Parathyroid adenoma (tissue), 2 donors: Measurements from ENCODE around the gene CCDC18.

Source experiments
- H2AFZ ChIP-seq: fragments of 300-600 bp; sonication (generic); one replicate; pipeline ENCODE4 v1.7.0; 2017; ENCODE audit warnings: antibody characterized with exemption, mild to moderate bottlenecking
- H3K27ac ChIP-seq: fragments of 300-600 bp; sonication (generic); one replicate; pipeline ENCODE4 v1.7.0; 2017
- H3K27me3 ChIP-seq: fragments of 300-600 bp; sonication (generic); one replicate; pipeline ENCODE4 v1.7.0; 2017; ENCODE audit warnings: low read length; ENCODE audit not compliant: control insufficient read depth, insufficient read depth
- H3K36me3 ChIP-seq: fragments of 300-600 bp; sonication (generic); one replicate; pipeline ENCODE4 v1.7.0; 2017; ENCODE audit warnings: low read length; ENCODE audit not compliant: control insufficient read depth, insufficient read depth
- H3K4me1 ChIP-seq: fragments of 300-600 bp; sonication (generic); one replicate; pipeline ENCODE4 v1.7.0; 2017; ENCODE audit warnings: control low read depth
- H3K4me2 ChIP-seq: fragments of 300-600 bp; sonication (generic); one replicate; pipeline ENCODE4 v1.7.0; 2017; ENCODE audit warnings: low read length
- H3K4me3 ChIP-seq: fragments of 300-600 bp; sonication (generic); one replicate; pipeline ENCODE4 v1.7.0; 2017; ENCODE audit warnings: low read depth, low read length
- H3K79me2 ChIP-seq: fragments of 300-600 bp; sonication (generic); one replicate; pipeline ENCODE4 v1.7.0; 2017; ENCODE audit warnings: control low read depth
- H3K9ac ChIP-seq: fragments of 300-600 bp; sonication (generic); one replicate; pipeline ENCODE4 v1.7.0; 2017; ENCODE audit warnings: mild to moderate bottlenecking
- H3K9me3 ChIP-seq: fragments of 300-600 bp; sonication (generic); one replicate; pipeline ENCODE4 v1.7.0; 2017; ENCODE audit warnings: low read length; ENCODE audit not compliant: control insufficient read depth
- CTCF ChIP-seq: fragments of 300-600 bp; sonication (generic); IDR thresholded peaks from one replicate; pipeline ENCODE4 v1.7.0; 2017; ENCODE audit warnings: antibody characterized with exemption, mild to moderate bottlenecking
- donor health status: primary hyperparathyroidism.

The CCDC18 gene

GRCh38 chr1:93196591-93196990, 16.1 kb downstream of the CCDC18 start:
- Histone ChIP-seq H3K27me3 (no peaks in the 10 kb centered on the region), H3K79me2 (no peaks in the 10 kb centered on the region), H3K9me3 (no peaks in the 10 kb centered on the region), H3K36me3 (no peaks in the 10 kb centered on the region), H3K27ac (no peak overlapping the region), H3K9ac (no peak overlapping the region), H3K4me1 (no peaks in the 10 kb centered on the region), H3K4me3 (no peak overlapping the region), H3K4me2 (no peak overlapping the region), H2AFZ (no peak overlapping the region)
- no peak for TF ChIP-seq CTCF

- Histone ChIP-seq H3K9ac (no peak overlapping the region), H3K36me3 (no peaks in the 10 kb centered on the region)
Measured at GRCh38 chr1:93199150-93199549, 18.6 kb downstream of the CCDC18 start.

GRCh38 chr1:93200086-93200620, 19.6 kb downstream of the CCDC18 start:
- Histone ChIP-seq H3K4me2 (no peak overlapping the region), H3K79me2 (no peaks in the 10 kb centered on the region), H3K4me3 (no peak overlapping the region), H3K36me3 (no peaks in the 10 kb centered on the region), H3K9ac (no peak overlapping the region), H2AFZ (no peak overlapping the region), H3K9me3 (no peaks in the 10 kb centered on the region), H3K27ac (no peak overlapping the region), H3K27me3 (no peaks in the 10 kb centered on the region), H3K4me1 (no peaks in the 10 kb centered on the region)
- no peak for TF ChIP-seq CTCF

More at GRCh38 chr1:93199150-93199549, 18.6 kb downstream of the CCDC18 start:
- Histone ChIP-seq H3K4me3 (no peak overlapping the region), H3K27me3 (no peaks in the 10 kb centered on the region), H3K79me2 (no peaks in the 10 kb centered on the region), H3K27ac (no peak overlapping the region), H3K4me1 (no peaks in the 10 kb centered on the region), H2AFZ (no peak overlapping the region), H3K4me2 (no peak overlapping the region), H3K9me3 (no peaks in the 10 kb centered on the region)
- TF ChIP-seq CTCF = no peak

DNA sequence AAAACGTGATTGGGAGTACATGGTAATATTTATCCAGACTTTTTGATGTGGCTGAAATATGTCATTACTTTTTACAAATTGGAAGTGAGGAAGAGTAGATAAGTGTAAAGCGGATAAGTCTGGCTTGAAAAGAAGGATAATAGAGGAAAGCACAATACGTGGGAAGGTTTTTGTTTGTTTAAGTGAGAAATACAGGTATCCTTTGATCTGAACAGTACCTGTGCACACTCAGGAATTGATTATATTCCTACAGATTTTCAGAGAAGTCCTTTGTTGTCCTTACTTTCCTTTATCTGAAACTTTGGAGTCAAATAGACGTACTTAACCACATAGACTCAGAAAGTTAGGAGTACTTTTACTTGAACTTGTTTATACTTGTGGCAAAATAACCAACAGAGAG, 20.2 kb downstream of the CCDC18 start:
- Histone ChIP-seq H2AFZ (no peak overlapping the region), H3K9ac (no peak overlapping the region), H3K27ac (no peak overlapping the region), H3K4me3 (no peak overlapping the region), H3K4me1 (no peaks in the 10 kb centered on the region), H3K79me2 (no peaks in the 10 kb centered on the region), H3K4me2 (no peak overlapping the region), H3K36me3 (no peaks in the 10 kb centered on the region), H3K9me3 (no peaks in the 10 kb centered on the region), H3K27me3 (no peaks in the 10 kb centered on the region)
- TF ChIP-seq CTCF = no peak

DNA sequence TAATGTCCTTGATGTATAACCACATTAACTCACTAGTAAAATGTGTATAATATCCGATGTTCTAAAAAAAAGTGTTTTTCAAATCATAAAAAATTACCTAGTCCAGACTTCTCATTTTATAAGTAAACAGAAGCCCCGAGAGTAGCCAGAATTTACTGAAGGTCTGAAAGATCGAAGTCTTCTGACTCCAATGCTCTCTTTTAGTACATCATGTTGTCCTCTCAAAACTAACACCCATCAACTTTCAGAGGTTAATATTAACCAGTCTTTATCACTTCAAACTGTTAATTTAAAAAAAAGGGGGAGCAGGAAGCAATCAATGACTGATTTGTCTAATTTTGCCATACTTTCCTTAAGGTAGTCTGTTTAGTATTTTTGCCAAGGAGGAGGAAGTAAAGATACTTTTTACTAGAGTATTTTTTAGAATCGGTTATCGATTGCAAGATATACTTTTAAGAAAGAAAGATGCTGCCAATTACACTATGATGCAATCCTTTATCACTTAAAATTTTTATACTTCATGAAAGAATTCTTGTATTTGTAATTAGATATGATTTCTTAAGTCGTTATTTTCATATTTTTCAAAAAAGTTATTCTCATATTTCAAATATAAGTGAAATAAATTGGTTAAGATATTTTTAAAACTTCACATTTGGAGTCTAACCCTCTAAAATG, 25.5 kb downstream of the CCDC18 start:
- H3K36me3 ChIP-seq = no peaks in the 10 kb centered on the region
- TF ChIP-seq CTCF = no peak
- no peak overlapping the region for H3K27ac ChIP-seq

More for the DNA sequence above, 25.5 kb downstream of the CCDC18 start:
- no peaks in the 10 kb centered on the region for H3K9me3 ChIP-seq
- no peak overlapping the region for H3K4me3 ChIP-seq
- H3K9ac ChIP-seq = no peak overlapping the region
- no peaks in the 10 kb centered on the region for H3K79me2 ChIP-seq
- no peak overlapping the region for H3K4me2 ChIP-seq
- no peak overlapping the region for H2AFZ ChIP-seq
- H3K4me1 ChIP-seq = no peaks in the 10 kb centered on the region
- H3K27me3 ChIP-seq = no peaks in the 10 kb centered on the region
